Activated gamma-delta T cell treated with Interleukin-2 at 50 U/mL for 16 hours (primary cell): ENCODE results near the gene CLINT1.

Experiments
- DNase-seq: peaks from one replicate; pipeline ENCODE4 v3.0.0-alpha.2; 2020

CLINT1 gene

DNA sequence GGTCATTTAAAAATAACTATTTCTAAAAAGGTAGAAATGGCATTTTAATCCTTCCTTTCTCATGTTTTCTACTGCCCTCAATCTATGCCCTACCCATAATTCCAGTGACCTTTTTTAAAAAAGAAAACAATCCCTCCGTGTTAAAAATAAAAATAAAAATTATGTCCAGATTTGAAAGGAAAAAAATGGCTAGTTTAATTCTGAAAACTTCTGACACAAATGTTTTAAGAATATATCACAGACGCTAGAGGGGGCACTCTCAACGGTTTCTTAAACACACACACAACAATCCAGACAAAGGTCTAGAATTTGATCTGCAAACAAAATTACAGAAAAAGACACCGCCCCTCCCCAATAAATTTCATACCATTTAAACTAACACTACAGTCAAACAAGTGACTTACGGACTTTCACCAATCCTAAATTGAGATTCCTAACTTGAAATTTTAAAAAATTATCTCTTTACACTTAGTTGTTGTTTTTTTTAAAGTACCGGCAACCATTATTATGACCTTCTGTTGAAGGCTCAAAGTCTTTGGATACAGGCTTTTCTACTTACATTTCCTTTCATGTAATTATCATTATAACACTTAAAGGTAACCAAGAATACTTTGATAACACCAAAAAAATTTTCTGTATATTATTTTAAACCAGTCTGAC, 38.2 kb downstream of the CLINT1 start:
- DNase-seq = no peak

DNA sequence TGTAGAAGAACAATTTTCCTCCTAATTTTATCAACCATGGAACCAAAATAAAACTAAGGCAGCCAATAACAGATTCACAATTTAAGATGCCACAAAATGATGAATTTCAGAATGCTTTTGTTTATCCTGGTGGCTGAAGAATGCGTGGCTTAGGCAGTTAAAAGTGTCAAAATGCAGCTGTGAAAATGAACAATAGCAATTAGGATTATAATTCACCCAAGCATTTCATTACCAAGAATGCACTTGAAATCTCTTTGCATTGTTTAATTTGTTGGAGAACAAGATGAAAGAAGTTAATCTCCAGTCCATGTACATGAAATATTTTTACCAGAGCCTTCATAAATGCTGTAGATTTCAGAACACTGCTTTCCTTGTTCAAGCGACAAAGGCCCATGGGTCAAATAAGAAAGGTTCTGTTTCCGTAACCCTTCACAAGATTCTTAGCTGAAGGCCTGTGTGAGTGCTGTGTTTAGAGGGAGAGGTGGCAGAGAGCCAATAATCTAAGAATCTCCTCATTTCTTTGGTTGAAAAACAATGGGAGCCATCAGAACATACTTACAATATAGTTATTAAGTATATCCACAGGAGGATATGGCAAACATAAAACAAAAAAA, 39.3 kb downstream of the CLINT1 start:
- no peak for DNase-seq

DNA sequence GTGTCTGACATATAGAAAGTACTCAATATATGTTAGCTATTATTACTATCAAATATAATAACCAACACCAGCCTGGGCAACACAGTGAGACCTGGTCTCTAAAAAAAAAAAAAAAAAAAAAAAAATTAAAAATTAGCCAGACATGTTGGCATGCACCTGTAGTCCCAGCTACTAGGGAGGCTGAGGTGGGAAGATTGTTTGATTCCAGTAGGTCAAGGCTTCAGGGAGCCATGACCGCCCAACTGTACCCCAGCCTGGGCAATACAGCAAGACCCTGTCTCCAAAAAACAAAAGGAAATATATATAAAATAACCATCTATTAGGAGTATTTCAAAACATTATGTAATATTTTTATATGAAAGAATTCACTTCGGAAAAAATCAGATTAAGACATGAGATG, 40.6 kb downstream of the CLINT1 start:
- DNase-seq = no peak

DNA sequence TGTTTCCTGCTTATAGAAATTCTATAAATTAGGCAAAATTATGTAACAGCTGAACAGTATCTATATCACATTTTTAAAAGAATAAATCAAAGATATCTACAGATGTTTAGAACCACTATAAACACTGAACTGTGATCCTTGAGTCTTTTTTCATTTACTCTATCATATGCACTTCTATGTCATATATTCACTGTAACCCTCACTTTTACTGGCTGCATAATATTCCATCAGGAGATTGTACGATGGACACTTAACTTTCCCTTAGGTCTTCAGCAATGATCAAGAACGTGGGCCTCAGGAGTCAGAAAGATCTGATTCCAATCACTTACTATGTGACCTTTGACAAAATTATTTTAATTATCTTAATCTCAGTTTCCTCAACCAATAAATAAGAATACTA, 41.0 kb downstream of the CLINT1 start:
- no peak for DNase-seq

DNA sequence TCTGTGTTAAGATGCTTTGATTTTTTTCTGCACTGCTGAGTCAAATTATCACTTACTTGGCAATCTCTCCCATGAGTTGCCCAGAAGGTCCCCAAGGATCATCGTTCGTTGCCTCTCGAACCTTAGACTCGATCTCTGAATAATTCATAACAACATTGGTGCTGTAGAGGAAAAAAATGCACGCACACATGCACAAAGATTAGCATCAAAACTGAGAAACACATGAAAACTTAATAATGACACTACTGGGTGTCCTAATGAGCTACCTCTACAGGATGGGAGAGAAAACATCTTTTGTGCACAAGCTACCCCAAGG, 41.6 kb downstream of the CLINT1 start:
- no peak for DNase-seq

DNA sequence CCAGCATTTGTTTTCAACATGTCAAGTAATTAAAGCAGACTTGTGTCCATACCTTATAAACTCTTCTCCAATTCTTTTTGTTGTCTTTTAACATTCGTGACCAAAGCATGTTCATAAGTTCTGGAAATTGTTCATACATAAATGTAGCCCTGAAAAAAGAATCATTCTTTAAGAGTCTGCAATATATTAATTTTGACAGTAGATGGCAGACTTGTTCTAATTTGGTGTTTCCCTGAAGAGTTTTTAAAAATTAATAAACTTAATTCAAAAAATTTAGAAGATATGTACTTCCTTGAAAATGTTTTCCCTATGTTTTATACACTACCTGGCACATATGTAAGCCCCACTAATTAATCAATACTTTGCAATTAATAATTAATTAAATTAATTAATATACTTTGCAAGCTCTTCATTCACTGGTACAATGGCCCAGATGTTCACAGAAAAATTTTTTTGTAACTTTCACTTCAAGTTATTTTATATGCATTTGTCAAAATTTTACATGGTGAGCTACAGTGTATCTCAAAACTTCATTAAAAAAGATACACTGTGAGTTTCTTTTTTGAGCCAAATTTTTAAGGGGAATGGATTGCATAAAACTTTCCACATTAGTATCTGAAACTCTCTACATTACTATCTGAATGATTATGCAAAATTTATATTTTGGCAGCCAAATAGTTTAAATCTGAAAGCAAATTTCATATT, 42.1 kb downstream of the CLINT1 start:
- DNase-seq = no peak

DNA sequence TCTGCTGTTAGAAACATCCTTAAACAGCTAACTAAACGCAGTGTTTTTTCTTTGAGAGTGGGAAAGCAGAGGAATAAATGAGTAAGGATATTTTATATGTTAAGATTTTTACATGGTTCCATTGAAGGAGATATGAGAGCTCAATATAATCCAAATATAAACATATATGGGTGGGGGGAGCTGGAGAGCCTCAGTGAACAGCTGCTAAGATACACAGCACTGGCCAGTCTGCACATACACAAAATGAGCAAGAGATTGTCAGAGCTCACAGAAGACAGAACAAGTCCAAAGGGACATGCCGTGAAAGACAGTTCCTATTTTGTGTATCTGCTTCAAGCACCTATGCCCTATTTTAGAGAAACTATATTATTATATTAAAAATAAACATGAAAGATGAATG, 46.9 kb downstream of the CLINT1 start:
- DNase-seq = no peak

DNA sequence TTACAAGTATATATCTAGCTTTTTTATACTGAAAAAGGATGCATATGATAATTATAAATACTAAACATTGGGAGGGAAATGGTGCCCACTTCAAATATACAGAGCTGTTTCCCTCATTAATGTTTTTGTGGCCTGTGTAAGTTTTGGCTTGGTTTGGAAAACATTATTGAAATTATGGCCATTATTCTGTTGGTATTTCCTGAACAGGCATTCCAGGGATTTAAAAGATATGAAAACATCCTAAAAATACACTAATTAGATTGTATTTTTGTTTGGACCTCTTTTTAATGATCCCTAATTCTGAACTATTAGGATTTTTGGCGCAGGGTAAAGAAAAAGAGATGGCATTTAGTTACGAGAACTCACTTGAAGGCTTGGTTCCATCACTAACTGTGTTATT, 50.9 kb downstream of the CLINT1 start:
- DNase-seq = no peak

DNA sequence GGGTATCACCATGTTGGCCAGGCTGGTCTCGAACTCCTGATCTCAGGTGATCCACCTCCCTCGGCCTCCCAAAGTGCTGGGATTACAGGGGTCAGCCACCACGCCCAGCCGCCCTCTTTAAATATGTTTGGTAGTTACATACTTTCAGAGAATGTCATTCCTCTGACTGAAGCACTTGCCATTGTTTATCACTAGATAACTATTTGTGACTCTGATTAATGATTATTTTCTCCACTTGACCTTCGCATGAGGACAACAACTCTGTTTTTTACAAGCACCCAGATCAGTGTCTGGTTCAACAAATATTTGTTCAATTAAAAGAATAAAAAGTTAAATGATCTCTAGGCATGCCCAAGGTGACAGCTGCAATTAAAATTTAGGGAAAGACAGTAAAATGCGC, 56.2 kb downstream of the CLINT1 start:
- DNase-seq = no peak

DNA sequence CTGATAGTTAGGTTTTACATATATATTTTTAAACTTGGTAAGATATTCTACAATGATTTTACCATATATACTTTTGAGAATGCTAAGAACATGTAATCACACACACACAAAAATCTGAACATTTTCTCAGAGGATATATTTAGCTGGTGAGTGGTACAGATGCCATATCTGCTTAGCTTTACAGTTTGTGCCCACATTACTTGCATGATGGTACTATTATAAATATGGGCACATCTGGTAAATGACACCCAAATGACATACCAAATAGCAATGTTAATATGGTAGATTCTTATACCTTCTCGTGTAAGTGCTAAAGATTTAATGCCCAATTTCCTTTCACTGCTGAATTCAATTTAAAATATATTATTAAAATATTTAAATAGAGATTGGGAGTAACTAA, 58.8 kb downstream of the CLINT1 start:
- DNase-seq = no peak

DNA sequence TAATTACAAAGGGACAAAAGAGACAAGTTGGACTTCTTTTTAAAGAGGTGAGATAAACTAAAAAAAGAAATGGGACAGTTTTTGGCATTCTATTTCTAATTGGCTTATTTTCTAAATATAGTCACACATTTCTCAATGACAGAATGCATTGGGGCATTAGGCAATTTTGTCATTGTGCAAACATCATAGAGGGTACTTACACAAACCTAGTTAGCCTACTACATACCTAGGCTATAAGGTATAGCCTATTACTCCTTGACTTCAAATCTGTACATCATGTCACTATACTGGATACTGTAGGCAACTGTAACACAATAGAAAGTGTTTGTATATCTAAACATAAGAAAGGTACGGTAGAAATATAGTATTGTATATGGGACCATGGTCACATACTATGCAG, 59.4 kb downstream of the CLINT1 start:
- DNase-seq = no peak

DNA sequence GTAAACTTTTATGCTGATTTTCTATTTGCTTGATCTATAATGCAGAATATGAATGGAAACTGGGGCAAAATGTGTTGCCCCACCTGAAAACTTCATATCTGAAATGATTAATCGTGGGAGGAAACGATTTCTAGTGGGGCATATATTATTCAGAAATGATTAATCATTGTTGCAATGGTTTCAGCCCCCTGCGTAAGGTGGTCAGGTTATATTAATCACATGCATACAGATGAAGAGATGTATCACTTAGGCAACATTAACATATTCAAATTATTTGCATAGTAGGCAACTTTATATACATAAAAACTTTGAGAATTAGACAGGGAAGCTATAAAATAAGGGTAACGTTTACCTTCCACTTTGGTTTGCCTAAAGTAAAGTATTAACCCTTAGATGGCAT, 65.6 kb downstream of the CLINT1 start:
- DNase-seq = no peak

DNA sequence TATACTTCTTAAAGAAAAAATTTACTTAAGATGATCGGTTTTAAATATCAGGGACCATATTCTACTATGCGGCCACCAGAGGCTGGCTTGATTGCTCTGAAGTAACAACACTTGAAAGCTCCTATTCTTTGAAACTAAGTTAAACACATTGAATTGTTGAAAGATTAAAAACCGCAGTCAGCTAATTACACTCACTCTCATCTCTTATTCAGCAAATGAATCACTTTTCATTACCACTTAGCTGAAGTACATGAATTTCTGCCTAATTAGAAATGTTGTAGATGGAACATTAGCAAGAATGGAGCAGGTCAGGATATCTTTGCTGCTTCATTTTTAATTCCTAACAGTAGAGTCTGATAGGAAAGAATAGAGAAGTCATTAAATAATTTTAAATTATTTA, 73.1 kb downstream of the CLINT1 start:
- no peak for DNase-seq

DNA sequence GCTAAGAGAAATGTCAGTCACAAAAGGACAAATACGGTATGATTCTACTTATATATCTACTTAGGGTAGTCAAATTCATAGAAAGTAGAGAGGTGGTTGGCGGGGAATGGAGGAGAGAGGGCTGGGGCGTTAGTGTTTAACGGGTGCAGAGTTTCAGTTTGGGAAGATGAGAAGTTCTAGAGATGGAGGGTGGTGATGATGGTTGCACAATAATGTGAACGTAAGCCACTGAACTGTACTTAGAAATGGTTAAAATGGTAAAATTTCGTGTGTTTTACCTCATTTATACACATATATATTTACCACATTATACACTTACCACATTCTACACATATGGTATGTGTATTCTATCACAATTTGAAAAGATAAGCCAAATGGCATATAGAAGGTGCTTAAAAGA, 79.7 kb downstream of the CLINT1 start:
- no peak for DNase-seq

DNA sequence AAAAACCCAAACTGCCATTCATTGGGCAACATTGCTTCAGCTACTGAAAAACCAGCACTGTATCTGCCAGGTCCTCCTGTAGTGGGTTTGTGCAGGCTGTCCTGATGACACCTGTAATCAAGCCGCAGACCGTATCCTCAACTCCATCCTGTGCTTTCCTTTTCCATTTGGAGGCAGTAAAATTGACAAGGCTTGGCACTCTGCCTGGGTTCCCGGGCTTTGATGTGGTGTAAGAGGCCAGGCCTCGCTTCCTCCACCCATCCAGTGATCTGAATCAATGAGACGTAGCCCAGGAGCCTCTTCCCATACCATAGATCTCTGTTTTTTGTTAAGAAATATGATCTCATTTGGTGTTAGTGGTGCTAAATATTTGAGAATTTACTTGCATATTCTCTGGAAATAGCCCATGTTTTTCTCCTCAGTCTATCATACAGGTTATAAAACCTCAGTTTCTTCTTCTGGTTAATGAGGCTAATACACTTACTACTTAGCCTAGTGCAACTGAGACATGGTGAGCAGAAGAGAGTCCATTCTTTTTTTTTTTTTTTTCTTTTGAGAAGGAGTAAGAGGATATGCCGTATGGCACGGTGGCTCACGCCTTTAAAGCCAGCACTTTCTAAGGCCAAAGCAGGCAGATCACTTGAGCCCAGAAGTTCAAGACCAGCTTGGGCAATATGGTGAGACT, 80.7 kb downstream of the CLINT1 start:
- DNase-seq = no peak

DNA sequence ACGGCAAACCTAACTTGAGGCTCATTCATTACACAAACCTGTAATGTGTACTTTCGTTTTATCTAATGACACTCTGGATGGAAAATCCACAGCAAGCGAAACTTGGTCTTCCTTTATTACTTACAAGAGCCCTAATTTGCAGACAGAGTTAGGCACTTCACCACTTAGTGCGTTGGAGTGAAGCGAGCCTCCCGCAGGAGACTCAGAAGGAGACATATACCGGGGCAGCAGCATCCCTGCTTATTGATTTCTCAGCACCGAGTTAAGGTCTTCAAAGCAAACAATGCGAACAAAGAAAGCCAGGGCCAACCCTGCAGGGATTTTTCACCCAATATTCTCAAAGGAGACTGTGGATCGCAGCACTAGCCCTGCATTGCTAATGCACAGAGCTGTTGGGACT, 86.8 kb downstream of the CLINT1 start:
- DNase-seq = no peak

DNA sequence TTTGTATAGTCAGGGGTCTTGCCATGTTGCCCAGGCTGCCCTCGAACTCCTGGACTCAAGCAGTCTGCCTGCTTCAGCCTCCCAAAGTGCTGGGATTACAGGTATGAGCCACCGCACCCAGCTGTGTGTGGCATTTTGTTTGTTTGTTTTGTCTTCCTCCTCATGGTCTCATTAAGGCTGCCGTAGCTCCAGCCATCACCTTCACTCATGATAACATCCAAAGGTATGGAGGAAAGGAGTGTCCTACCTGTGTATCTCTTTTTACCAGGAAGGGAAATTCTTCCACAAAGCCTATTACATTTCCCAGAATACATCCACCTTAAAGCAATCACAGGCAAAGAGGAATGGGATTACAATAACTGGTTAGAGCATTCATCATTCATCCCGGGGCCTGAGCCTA, 88.3 kb downstream of the CLINT1 start:
- DNase-seq = no peak

DNA sequence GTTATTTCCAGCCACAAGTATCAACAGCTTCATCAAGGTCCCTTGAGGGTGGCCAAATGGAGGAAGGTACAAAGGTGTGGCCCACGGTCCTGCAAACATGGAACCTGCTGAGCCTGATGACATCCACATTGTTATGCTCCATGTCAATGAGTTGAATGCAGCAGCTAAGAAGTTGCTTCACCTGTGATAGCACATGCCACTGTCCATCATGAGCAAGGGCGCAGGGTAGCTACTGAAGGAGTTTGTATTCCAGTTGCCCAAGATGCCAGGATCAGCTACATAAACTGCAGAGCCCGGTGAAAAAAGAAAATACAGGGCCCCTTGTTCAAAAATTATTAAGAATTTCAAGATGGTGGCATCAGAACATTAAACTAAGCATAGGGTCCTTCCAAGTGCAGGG, 91.3 kb downstream of the CLINT1 start:
- no peak for DNase-seq

DNA sequence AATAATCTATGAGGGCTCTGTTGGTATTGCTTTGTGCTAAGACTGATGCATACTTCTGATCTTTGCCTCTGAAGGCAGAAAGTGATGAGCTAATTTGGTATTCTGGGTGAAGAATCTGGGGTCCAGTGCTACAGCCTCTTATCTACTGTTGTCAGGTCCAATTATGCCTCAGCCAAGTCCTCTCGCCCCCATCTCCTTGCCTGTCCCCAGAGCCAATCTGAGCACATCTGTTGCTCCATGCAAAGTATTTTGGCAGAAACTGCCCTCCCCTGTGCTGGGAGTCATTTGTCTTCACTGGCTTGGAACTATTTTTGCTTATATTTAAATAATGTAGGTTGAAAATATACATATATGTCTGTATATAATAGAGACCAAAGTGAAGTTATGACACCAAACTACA, 92.0 kb downstream of the CLINT1 start:
- DNase-seq = no peak

DNA sequence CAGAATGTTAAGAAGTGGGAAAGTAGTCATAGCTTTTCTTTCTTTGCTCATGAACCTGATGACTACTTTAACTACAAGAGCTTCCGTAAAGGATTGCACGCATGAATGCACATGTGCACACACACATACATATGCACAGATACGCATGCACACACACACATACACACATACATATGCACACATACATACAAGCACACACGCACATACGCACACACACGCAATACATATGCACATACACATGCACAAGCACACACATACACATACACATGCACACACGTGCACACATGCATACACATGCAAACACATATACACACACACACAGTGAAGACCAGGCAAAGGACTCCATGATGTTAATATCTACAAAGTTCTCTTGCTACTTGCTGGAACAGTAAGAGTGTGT, 92.5 kb downstream of the CLINT1 start:
- no peak for DNase-seq

DNA sequence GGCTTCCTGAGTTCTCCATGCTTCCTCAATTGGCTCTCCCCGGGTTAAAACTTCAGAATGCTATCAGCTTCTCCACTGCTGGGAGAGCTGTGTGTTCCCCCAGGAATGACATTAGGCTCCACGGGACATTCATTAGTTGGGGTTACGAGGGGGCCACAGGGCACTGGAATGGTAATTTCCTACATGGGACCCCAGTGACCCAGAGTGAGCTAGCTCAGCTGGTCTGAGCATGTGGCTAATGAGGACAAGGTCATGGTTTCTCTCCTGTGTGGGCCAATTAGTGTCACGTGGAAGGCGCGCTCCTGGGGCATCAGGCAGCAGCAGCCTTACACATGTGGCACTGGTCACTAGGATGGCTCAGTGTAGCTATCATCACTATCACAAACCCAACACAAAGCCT, 94.4 kb downstream of the CLINT1 start:
- DNase-seq = no peak

DNA sequence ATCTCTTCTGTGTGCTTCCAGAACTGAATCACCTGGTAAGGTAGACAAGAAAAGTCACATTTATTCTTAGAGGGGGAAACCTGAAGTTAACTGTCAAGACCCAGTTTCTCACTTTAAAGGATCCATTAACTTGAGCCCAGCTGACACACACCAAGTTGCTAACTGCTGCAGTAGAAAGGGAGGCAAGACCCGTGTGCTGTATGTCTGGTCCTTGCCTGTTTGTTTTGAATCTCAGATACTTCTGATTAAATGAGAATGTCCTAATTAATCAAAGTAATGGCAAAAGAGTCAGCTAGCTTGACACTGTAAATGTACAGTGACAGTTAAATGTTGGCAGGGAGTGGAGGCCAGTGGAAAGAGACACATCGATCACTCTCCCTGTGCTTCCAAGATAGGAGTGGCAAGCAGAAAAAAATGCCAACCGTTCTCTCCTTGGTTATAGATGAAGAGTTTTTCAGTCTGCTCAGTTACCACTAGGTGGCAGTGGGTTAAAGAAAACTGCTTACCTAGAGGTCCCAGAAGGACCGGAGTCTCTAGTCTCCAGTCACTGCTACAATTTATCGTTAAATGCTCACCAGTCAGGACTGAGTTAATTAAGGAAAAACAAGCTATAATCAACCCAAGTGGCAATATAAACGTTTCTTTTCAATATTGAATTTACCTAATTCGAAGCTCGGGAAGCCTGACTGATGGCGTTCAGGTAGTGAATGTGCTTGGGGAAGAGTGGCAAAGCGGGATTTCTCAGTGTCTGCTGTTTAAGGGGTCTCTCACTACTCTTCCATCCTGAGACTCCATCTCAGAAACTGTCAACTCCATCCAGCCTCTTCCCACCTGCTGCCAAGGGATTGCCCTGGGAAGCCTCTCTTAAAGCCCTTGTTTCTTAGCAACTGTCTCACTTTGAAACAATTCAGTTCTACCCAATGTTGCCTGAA, 97.0 kb downstream of the CLINT1 start:
- DNase-seq = peak; percentile 11

DNA sequence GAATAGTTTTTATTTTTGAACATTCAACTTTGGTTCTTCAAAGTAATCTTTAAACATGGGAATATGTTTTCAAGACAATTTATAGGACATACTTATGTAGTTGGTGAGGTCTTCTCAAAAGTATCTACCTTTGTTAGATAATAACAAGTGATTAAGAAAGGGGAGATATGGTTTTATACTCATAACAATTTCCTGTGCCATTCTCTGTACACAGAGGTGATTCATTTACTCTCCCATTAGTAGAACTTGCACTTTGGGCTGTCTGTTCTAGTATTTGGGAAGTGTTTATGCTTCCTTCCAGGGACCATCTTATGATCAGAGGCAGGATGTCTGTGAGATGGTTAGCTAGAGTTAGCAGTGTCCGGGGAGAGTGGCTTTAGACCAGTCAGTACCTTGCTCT, 100.2 kb downstream of the CLINT1 start:
- DNase-seq = no peak
